GM12892 (cell line): ENCODE results near the gene TNP2.

Experiments
- POLR2A ChIP-seq: IDR thresholded peaks from 2 replicates; pipeline ENCODE4 v1.6.1; 2011; ENCODE audit warnings: low read depth, low read length, control low read depth
- TAF1 ChIP-seq: IDR thresholded peaks from 2 replicates; pipeline ENCODE4 v1.6.1; 2011; ENCODE audit warnings: low read depth, mild to moderate bottlenecking, control low read depth, low read length, borderline replicate concordance

- TF ChIP-seq POLR2A, result no peak
- no peak for TF ChIP-seq TAF1
Measured at GRCh38 chr16:11263737-11264136, 5.4 kb downstream of the TNP2 start.
